GM21447 (cell line): ENCODE measurements around the gene COL18A1.

Experiments
- ATAC-seq: cut with Tn5 transposase; IDR thresholded peaks from one replicate; pipeline ENCODE4 v1.9.1; 2021; ENCODE audit not compliant: unreplicated experiment

Gene COL18A1

DNA sequence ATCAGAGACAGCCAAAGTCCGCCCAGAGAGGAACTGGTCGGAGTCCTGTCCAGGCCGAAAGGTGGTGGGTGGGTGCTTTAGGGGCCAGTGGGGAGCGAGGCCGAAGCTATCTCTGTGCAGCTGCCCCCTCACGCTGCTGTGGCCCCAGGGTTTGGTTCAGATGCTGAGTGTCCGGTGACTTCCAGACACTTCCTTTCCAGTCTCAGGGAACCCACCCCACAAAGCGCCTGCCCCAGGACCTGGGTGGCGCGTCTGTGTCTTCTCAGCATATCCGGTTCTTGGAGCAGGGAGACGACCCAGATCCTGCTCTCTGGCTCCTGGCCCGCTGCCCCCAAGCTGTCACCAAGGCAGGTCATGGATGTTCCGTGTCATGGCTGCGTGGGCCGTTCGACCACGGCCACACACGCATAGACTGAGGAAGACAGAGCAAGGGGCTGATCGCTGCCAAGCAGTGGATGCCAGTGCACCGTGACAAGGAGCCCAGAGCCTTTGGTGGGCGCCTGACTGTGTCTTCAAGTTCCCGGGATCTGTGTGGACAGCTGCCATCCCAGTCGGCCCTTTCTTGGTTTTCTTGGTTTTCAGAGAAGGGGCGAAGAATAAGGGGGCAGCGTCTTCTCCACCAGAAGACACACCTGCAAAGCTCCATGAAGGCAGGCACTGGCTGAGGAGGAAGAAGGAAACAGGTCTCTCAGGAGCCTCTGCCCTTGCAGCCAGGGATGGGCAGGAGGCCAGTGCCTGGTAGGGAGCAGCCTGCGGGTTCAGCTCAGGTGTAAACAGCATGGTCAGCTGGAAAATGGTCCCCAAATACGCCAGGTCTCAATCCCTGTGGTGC, 22.9 kb upstream of the COL18A1 start:
- ATAC-seq, result no peak

DNA sequence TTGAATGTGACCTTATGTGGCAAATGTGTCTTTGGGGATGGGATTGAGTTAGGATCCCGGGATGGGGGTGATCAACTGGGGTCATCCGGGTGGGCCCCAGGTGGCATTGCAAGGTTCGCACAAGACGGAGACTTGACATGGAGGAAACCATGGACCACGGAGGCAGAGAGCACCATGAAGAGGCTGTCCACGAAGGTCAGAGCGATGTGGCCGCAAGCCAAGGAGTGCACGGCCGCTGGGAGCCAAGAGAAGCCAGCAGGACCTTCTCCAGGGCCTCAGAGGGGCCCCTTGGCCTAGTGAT, 22.3 kb upstream of the COL18A1 start:
- ATAC-seq, result no peak

DNA sequence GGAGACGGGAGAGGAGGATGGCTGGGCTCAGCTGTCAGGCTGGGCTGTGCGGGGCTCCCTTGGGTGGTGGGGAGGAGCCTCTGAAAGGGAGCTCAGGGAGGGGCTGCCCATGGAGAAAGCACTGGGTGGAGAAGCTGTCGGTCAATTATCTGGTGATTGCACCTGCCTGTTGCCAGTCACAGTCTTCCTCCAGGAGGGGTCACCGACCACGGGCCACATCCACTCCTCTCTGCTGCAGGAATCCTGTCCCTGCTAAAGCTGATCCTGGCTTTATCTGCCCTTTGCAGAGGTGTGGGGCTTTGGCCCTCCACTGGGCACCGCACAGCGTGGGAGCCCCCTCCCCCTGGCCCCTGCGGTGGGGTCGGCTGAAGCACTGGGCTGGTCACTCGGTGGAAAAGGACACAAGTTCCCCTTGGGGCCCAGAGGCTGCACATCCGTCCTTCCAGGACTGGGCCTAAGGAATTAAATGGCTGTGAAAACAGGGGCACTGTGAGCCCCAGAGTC, 21.8 kb upstream of the COL18A1 start:
- no peak for ATAC-seq

DNA sequence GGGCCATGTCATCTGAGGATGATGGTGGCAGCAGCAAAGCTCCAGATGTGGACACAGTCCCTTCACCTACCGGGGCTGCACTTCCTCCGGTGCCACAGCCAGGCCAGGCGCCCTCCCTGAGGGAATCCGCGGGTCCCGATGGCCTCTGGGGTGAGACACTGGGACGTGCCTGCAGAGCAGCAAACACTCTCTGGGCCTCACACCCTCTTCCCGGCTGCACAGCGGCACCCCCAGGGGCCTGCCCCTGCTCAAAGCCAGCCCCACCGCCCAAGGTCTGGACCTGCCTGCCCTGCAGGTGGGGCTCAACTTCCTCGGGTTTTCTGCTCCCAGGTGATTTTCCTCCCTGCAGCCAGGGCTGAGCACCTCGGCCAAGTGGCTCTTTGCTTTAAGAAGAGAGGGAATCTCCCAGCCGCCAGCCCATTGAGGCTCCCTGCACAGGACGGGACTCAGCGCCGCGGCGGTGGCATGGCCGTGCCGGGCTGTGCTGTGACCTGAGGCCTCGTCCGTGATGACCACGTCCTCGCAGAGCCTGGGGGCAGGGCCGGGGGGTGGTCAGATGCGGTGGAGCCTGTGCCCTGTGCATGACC, 21.3 kb upstream of the COL18A1 start:
- no peak for ATAC-seq

DNA sequence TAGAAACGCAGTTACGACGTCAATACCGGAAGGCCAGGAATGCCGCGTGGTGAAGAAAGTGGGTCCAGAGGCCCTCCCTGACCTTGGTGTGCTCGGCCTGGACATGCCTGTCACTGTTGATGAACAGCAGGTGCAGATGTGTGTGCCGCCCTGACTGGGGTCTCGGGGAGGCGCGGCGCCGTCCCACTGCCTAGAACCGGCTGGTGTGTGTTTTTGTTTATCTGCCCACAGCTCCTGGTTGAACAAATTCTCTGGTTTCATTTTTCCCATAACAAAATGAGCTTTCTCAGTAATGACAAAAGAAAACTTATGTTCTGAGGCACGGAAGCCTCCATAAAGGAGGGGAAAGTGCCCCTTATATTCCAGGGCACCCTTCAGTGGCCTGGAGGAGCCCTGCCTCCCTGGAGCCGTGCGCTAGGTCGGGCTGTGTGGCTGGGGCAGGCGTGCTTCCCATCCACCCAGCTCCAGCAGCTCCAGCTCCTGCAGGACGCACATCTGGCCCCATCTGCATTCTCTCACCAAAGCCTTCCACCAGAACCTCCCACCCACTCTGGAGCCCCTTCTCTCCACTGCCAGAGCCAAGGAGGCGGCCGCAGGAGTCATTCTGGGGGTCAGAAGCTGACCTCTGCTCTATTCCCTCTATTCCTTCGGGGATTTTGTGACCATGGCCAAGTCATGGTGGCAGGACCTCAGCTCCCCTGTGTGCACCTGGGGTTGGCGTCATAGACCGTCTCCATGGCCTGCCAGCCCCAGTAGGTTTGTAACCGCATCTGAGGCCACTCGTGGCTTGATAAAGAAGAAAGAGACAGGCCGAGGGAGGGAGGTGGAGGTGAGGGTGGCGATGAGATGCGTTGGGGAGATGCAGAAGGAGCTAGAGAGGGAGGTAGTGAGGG, 20.1 kb upstream of the COL18A1 start:
- no peak for ATAC-seq

DNA sequence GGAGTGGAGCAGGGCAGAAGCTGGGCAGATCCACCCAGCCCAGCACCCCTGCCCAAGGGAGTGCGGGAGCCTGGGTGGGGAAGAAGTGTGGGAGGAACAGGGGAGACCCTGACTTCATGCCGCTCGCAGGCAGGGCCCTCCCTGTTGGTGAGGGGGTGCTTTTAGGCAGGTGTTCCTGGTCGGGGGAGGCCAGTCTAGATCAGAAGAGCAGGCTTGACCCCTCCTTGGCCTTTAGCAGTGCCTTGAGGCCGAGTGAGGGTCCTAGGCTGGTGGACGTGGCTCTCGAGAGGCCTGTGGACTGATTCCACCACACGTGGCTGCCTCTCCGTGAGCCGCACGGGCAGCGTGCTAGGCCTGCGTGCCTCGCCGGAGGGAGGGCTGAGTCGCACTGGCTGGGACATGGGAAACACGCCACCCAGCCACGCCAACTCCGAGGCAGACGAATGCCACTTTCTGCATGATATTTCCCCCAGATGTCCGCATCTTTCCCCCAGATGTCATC, 19.4 kb upstream of the COL18A1 start:
- ATAC-seq, result no peak

DNA sequence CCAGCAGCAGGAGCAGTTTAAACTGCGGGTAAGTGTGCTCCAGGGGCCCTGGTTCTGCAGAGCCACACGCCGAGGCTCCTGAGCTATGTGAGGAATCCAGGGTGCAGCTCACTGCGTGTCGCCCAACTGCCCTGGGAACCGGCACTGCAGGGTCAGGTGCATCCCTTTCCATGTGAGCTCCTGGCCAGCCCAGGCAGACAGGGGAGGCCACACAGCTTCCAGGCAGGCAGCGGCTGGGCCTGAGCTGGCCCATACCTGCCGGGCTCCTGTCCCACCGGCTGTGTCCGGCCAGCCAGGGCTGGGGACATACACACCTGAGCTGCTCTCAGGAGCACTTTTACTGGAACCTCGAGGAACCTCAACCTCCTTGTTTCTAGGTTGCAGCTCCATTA, 18.6 kb upstream of the COL18A1 start:
- ATAC-seq, result no peak

DNA sequence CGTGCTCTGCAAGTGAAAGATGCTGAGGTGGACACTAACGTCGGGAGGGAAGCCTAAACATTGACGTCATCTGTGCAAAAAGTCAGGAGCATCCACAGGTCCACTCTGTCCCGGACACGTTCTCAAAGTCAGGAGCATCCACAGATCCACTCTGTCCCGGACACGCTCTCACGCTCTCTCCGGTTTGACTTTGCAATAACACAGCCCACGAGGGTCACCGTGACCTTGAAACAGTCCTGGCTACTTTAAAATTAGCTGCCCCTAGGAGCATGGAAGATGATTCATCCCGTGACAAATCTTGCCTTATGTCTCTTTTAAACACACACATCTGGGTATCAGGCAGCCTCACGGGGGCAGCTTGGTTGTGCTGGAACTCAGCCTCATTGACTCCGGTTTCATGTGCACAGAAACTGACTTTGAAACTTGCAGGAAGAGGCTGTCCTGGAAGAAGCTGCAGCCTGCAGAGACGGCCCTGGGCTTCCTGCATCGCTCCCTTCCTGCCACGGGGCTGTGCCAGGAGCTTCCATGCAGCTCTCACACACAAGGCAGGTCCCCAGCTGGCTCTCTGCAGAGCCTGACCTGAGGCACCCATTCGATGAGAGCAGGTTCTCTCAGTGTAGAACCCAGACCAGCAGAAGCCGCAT, 18.1 kb upstream of the COL18A1 start:
- ATAC-seq, result no peak

DNA sequence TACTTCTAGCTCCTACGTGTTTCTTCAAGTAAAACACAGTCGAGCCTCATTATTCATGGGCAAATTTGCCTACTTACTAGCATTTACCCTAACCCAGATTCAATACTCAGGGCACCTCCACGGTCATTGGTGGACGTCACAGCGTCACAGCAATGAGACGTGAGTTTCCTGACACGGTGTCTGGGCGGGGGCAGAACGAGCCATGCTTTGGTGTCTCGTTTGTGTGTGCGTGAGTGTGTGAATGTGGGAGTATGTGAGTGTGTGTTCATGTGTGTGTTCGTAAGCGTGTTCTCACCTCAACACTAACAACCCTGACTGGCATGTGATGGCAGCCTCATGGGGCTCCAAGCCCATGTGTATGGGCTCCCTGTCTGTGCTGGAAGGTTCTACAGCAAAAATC, 17.5 kb upstream of the COL18A1 start:
- ATAC-seq, result no peak

DNA sequence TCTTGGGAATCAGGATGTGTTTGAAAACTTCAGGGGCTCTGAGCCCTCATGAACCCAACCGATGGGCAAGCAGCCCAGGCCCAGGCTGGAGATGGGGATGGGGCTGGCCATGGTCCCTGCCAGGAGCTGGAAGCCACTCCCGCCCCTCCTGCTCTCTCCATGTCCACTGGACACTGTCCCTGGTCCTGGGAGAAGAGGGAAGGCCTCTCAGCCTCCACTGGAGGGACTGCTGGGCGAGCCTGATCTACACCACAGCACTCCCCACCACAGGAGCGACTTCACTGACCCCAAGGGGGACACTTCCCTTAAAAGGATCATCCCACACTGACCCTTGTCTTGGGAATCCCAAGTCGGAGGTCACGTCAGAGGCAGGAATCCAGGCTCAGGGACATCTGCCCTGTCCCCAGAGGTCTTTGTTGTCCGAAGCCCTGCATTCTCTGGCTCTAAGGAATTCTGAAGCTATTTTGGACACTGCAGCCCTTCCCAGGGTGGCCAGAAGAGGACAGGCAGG, 16.9 kb upstream of the COL18A1 start:
- no peak for ATAC-seq

DNA sequence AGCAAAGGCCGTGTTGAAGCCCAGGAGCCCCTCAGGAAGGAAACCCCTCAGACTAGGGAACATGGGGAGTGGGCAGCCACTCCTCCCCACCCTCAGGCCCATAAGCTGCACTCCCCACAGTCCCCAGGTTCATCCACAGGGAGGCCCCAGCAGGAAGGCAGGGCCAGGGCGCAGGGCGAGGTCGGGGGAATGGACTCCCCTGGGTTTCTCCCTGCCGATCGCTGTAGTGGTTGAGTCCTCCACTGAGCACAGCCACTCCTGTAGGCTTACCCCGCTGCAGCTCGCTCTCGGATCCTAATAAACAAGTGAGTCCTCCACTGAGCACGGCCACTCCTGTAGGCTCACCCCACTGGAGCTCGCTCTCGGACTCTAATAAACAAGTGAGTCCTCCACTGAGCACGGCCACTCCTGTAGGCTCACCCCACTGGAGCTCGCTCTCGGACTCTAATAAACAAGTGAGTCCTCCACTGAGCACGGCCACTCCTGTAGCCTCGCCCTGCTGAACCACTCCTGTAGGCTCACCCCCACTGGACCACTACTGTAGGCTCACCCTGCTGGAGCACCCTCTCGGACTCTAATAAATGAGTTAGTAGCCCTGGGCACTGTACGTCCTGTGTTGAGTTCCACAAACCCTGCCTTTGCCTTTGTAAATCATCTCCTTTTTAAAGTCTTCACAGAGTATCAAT, 16.2 kb upstream of the COL18A1 start:
- no peak for ATAC-seq

DNA sequence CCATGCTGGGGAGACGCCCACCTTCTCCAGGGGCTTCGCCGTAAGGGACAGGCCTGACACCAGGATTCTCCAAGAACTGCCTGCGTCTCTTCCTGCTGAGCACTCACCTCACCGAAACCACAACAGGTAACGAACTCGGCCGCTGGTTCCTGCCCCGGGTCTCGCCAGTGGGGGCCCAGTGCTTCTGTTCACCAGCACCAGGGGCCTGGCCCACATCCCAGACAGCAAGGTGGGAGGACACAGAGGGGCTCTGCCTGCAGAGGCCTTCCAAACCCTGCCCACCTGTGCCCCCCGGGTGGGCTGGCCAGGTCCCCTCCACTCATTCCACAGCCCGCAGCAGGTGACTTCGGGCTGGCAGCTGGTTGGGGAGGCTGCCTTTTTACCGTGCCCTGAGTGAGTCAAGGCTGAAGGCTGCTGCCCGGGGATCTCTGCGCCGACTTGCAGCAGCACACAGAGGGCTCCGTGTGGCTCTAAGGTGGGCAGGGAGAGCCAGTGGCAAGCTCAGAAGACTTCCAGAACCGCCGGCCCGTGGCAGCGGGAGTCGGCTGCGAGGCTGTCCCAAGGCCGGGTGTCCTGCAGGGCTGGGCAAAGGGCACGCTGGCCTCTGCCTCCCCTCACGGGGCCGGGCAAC, 14.7 kb upstream of the COL18A1 start:
- ATAC-seq, result no peak

DNA sequence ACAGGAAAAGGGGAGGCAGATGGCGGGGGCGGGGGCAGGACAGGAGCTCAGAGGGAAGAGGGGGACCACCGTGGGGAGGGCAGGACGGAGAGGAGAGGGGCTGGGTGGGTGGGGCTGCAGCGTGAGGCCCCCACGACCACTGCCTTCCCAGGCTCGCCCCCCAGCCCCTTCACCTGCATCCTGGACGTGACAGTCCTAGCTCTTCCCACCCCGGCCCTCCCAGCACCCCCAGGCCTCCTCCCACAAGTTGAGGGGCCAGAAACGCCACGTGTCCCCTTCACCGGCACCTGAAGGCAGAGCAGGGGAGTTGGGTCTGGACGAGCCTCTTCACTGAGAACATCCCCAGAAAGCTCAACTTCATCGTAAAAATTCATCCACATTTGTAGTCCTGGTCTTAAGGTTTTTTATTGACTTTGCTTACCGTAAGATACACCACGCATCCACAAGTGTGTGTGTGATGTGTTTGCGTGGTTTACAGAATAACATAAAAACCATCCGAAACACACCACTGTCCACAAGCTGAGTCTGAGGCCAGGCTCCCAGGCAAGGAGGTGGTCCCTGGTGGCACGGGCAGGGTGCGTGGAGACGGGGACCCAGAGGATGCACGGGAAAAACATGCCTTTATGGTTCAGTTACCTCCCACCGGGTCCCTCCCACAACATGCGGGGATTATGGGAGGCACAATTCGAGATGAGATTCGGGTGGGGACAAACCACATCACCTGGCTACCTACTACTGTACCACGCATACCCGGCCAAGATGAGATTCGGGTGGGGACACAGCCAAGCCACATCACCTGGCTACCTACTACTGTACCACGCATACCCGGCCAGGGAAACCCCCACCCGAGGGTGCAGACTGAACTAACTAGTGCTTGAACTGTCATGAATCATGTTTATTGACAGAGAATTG, 13.9 kb upstream of the COL18A1 start:
- no peak for ATAC-seq

DNA sequence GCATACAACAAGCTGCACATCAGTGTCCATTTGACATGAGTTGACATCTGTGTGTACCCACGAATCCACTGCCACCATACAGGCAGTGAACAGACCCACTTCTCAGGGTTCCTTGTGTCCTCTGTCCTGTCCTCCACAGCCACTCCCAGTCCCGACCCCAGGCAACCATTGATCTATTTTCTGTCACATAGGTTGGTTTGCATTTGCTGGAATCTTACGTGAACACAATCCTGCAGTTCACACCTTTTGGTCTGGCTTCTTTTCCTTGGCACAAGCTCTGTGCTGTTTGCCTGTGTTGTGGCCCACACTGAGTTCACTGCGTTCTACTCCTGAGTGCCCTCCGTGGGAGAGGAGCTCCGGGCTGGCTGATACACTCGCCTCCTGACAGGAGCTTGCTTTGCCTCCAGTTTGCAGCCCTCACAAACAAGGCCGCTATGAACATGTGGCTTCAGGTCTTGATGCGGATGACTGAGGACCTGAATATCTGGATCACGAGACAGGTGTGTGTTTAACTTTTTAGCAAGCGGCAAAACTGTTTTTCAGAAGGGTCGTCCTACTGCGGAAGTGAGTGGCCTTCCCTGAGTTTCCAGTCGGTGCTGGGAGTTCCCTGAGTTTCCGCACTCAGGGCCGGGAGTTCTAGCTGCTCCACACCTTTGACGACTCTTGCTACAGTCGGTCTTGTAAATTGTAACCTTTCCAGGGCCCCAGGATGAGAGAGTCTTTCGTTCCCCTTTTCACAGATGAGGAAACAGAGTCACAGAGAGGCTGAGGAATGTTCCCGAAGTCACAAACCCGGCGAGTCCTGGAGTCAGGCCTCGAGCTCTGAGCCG, 13.0 kb upstream of the COL18A1 start:
- ATAC-seq, result no peak

DNA sequence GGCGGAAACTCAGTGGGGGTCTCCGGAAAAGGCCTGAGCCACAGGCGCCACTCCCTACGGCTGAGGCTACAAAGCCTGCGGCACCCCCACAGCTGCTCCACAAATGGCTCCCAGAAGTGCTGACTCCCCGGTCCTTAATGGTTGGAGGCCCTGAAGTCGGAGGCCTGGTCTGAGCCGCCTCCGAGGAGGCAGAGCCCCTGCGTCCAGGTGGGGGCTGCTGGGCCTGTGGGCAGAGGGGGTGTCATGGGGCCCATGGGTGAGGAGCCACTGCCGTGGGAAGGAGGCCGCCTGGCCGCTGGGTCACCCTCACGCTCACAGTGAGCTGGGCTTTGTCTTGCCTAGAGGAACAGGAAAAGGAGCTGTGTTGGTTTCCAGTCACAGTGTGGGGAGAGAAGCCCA, 12.4 kb upstream of the COL18A1 start:
- ATAC-seq, result no peak

DNA sequence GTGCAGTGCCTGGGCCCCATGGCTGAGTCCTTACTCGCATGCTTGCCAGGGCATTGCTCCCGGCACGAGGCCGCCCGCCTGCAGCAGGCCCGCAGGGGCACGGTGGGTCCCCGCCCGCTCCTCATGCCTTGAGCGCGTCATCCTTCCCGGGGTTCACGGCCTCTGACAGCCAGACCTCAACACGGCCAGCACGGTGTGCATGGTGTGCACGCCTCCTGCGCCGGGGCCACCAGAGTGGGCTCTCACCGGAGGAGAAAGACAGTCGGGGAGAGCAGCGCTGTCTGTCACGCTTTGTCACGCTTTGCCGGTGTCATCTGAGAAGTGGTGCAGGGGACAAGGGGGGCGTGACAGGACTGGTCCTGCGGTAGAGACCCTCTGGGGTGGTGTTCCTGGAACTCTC, 11.9 kb upstream of the COL18A1 start:
- no peak for ATAC-seq

DNA sequence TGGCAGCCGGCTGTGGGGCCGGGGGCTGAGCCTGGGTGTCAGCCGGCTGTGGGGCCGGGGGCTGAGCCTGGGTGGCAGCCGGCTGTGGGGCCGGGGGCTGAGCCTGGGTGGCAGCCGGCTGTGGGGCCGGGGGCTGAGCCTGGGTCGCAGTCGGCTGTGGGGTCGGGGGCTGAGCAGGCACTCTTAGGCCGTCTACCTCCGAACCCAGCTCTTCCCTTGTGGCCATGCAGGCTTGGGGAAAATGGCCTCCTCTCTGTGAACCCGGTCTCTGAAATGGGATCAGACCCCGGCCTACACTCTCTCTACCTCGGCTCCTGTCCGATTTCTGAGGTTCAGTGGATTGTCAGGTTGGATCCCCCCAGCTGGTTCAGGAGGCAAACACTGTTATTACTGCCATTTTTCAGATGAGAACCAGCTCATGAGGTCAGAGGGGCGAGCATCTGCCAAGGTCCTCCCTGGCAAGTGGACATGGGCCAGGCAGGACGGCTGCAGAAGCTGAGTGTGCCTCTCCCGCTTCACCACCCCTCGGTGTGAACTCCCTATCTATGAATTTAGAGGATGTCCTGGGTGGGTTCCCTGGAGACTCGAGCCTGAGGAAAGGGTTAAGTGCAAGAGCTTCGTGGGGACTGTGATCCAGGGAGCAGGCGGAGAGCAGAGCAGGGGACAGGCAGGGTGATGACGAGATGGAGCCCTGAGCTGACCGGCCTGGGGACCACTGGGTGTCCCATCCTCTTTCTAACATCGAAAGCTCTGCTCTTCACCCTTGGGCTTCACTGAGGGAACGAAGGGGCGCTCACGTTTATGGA, 10.9 kb upstream of the COL18A1 start:
- ATAC-seq, result no peak
